ENCODE data around the gene ACOX2.
"Not testable (repeated sequence)": the region's sequence is repeated elsewhere in the genome, so short reads cannot be mapped to it uniquely, and the experiment has no call there.

ACOX2 gene

GRCh38 chr3:58528629-58529028 is 8.4 kb downstream of the ACOX2 start:
- peak; percentile 52 for DNase-seq (ENCODE audit: low read depth)
- H3K4me3 ChIP-seq (ENCODE audit: low read length) = no peak overlapping the region

DNA sequence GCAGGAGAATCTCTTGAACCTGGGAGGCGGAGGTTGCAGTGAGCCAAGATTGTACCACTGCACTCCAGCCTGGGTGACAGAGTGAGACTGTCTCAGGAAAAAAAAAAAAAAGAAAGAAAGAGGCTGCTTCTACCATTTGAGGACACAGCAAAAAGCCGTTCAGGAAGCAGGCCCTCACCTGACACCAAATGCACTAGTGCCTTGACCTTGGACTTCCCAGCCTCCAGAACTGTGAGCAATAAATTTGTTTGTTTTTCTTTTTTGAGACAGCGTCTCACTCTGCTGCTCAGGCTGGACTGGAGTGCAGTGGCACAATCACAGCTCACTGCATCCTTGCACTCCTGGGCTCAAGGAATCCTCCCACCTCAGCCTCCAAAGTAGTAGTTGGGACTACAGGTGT is 9.6 kb downstream of the ACOX2 start:
- DNase-seq (ENCODE audit: low read depth); H3K4me3 ChIP-seq (ENCODE audit: low read length): not testable (repeated sequence)

More at GRCh38 chr3:58528629-58529028, 8.4 kb downstream of the ACOX2 start:
- TF ChIP-seq, protein P1, sequence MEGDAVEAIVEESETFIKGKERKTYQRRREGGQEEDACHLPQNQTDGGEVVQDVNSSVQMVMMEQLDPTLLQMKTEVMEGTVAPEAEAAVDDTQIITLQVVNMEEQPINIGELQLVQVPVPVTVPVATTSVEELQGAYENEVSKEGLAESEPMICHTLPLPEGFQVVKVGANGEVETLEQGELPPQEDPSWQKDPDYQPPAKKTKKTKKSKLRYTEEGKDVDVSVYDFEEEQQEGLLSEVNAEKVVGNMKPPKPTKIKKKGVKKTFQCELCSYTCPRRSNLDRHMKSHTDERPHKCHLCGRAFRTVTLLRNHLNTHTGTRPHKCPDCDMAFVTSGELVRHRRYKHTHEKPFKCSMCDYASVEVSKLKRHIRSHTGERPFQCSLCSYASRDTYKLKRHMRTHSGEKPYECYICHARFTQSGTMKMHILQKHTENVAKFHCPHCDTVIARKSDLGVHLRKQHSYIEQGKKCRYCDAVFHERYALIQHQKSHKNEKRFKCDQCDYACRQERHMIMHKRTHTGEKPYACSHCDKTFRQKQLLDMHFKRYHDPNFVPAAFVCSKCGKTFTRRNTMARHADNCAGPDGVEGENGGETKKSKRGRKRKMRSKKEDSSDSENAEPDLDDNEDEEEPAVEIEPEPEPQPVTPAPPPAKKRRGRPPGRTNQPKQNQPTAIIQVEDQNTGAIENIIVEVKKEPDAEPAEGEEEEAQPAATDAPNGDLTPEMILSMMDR (conservative IDR thresholded peaks at IDR 0.05; ENCODE audit: low read depth, low read length) = no peak

DNA sequence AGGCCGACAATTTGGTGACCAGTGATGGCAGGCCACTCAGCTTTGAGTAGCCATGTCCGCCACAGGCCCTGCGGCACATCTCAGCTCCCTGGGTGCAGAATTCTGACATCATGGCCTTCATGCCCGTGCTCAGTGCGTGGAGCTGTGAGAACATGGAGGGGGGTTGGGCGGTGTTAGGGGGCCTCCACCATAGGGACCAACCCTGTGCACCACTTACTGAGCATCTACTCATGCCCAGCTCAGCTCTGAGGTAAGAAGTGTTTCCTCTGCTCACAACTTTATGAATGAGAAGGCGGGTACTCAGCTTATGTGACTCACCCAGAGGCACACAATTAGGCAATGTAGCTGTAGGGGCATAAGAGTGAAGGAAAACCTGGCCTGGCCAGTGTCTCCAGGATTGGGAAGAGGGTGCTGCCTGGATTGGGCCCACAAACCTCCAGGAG is 10.5 kb downstream of the ACOX2 start:
- no peak overlapping the region for H3K4me3 ChIP-seq (ENCODE audit: low read length)
- peak; percentile 70 for DNase-seq (ENCODE audit: low read depth)
- TF ChIP-seq, protein P1 (conservative IDR thresholded peaks at IDR 0.05; ENCODE audit: low read depth, low read length) = no peak

DNA sequence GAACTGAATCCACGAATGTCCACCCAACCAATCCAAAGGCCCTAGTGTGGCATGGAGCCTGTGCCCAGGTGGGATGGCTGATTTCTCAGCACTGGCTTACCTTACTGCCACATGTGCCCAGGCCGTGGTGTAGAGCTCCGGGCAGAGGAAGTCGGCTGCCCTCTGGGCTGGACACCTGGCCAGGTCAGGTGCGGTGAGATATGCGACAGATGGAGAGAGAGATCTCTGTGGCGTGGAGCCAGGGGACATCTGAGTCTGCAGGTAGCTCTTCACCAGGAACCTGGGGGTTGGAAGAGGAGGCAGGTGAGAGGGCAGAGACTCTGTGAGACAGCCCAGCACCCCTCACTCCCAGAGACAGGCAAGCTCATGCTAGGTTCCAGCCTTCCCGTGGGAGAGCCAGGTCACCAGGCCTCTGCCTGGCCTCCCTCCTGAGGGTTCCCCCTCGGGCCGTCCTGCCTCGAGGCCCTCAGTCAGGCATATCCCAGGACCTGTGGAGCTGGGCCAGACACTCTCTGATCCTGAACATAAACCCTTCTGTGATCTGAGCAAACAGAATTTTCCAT is 12.6 kb downstream of the ACOX2 start:
- TF ChIP-seq, protein P1 (conservative IDR thresholded peaks at IDR 0.05; ENCODE audit: low read depth, low read length) = no peak
- no peak overlapping the region for H3K4me3 ChIP-seq (ENCODE audit: low read length)

GRCh38 chr3:58522759-58523425 is 14.1 kb downstream of the ACOX2 start:
- TF ChIP-seq, protein P1 (conservative IDR thresholded peaks at IDR 0.05; ENCODE audit: low read depth, low read length) = no peak

More for the DNA sequence above, 12.6 kb downstream of the ACOX2 start:
- DNase-seq (ENCODE audit: low read depth) = no peak

DNA sequence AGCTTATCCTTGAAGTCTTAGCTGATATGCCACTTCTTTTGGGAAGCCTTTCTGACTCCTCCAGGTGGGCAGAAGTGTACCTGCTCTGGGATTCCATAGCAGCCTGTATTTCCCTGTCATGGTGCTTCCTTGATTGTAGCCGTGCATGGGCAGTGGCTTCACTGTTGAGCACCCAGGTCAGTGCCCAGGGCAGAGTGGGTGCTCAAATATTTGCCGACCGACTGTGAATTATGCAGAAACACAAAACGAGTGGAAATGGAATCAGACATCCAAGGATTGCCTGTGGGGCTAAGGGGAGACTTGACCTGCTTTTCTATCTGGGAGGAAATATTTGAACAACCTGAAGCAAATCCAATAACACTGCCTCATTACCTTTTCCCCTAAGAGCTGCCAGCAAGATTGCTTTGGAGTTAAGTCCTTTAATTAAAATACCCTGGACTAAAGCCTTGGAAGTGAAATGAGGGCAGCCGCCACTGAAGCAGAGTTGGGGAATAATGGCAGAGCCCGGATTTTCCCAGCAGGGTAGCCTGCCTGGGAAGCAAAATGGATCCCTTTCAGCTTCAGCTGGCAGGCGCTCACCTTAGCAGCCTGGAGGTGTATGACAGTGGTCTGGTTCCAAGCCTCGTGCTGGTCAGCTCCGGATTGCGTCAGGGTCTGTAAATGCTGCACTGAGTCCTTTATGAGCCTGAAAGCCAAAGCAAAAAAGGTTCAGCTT is 14.9 kb downstream of the ACOX2 start:
- TF ChIP-seq, protein P1 (conservative IDR thresholded peaks at IDR 0.05; ENCODE audit: low read depth, low read length) = no peak
- H3K4me3 ChIP-seq (ENCODE audit: low read length) = no peak overlapping the region
- DNase-seq (ENCODE audit: low read depth) = peak; percentile 38

More at GRCh38 chr3:58522759-58523425, 14.1 kb downstream of the ACOX2 start:
- no peak for DNase-seq (ENCODE audit: low read depth)
- H3K4me3 ChIP-seq (ENCODE audit: low read length) = no peak overlapping the region

- no peak for DNase-seq (ENCODE audit: low read depth)
- TF ChIP-seq, protein P1 (conservative IDR thresholded peaks at IDR 0.05; ENCODE audit: low read depth, low read length) = no peak
- no peak overlapping the region for H3K4me3 ChIP-seq (ENCODE audit: low read length)
Measured at GRCh38 chr3:58521336-58521670, 15.7 kb downstream of the ACOX2 start.

All from retinal pigment epithelial cell (primary cell).